NOMO-1 treated with dmso at 0.1 percent for 144 hours (cell line): ENCODE data around the gene GRAP2.
"Not testable (repeated sequence)": the region's sequence is repeated elsewhere in the genome, so short reads cannot be mapped to it uniquely, and the experiment has no call there.

ENCODE experiments used
- DNase-seq: peaks from one replicate; lab custom pipeline; 2025; ENCODE audit not compliant: unreplicated experiment; lab: John Stamatoyannopoulos, UW

The GRAP2 gene

DNA sequence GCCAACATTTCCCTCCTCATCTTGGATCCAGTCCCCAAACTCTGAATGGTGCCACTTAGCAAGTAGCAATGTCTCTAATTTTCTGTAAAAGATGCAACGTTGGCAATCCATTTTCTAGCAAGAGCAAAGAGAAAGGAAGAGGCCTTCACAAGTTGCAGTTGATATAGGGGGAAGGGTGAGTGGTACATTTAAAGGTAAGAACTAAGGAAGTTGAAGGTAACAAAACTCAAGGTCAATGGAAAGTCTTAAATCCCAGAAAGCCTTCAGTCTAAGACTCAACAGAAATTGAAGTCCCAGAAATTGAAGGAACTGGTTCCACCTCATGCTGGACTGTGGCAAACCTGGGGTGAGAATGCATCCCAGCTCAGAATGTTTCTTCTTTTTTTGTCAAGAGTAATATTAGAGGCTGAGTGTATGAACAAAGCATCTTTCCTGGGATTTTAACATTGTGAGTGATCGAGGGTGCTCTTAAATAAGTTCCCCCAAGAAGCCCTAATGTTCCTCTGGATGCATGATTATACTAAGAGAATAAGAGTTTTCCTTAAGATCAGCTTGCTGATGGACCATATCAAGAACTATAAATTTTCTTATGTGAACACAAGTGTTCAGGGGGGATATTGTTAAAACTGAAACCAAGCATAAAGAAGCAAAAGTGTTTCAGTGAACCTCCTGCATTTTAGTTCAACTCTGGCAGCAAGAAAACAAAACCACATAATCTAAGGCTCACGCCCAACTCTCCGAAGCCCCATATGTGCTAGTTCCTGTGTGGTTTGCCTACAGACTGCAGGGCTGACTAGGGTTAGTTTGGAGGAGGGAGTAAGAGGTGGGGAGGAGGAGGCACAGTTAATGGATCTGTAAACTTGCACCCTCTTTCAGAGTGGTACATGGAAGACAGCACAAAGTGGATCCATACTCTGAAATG lies at the start of gene GRAP2:
Gene GRAP2, plus strand, starts transcription at position 779 of the 922 bp plus-strand sequence. CDS start 46,023 bp downstream, outside the sequence.
- peak; percentile 74 for DNase-seq

DNA sequence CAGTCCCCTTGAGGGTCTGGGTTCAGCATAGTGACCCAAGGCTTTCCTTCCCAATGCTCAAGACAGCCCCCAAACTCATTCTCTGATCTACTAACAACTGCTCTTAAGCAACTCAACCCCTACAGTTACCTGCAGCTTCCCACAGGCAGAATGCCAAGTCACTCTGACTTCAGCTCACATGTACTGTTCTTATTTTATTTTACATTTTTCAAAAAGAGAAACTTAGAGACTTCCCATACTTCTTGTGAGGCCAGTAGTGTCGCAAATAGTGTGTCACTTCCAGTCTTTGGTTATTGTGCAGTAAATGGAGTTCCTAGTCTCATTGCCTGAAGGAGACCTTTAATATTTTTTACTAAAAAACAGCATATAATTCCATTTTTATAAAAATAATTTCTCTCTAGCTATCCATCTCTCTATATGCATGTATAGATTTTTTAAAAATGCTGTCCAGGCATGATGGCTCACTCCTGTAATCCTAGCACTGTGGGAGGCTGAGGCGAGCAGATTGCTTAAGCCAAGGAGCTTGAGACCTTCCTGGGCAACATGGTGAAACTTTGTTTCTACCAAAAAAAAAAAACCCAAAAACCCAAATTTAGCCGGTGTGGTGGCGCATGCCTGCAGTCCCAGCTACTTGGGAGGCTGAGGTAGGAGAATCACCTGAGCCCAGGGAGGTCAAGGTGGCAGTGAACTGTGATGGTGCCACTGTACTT lies 49.1 kb upstream of the GRAP2 start:
- DNase-seq: no peak

DNA sequence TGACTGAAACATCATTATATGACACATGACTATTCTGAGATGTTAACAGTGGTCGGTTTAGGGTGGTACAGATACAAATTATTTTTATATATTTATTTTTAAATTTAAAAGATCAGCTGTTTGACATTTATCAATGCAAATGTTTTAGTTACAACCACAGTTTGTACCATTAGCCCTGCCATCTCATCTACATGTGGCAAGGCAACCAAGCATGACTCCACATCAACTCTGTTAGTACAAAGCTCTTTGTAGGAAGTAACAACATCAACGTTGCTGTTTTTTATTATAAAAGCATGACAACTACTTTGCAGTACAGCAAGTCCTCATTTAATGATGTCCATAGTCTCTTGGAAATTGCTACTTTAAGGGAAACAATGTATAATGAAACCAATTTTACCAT lies 48.1 kb upstream of the GRAP2 start:
- DNase-seq: no peak

DNA sequence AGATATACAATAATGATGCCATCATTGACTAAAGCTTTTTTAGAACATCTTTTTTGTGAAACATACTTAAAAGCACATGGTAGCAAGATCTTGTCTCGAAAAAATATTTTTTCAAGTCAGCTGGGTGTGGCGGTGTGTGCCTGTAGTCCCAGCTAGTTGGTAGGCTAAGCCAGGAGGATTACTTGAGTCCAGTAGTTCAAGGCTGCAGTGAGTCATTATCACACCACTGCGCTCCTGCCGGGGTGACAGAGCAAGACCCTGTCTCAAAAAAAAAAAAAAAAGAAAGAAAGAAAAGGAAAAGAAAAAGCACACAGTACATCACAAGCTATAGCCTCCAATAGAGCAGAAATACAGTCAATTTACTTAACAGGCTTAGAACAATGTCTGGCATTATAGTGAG lies 44.3 kb upstream of the GRAP2 start:
- DNase-seq: no peak

DNA sequence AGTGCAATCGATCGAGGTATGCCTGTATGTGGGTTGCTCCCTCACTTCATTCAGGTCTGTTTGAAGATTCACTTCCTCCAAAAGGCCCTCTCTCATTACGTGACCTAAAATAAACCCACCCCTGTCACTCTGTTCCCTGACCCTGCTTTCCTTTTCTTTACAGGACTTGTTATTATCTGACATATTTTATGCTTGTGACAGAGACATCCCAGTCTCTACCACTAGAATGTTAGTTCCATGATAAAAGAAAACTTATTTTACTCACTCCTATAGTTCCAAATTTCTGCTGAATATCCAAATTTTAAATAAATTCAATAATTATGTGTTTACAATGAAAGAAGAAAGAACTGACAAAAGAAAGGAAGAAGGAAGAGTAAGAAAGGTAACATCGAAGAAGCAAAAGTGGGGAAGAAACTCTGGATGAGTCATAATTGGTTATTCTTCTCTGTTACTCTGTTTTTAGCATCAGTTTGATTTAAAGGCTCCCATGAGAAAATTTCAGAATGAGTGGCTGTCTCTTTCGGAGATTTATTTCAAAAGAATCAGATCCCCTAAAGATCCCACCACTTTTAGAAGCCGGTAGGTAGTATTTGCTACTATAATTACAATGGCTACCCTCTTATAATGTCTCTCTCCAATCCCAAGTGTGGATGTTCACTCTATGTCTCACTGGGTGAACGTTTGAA lies 40.8 kb upstream of the GRAP2 start:
- peak; percentile 17 for DNase-seq

DNA sequence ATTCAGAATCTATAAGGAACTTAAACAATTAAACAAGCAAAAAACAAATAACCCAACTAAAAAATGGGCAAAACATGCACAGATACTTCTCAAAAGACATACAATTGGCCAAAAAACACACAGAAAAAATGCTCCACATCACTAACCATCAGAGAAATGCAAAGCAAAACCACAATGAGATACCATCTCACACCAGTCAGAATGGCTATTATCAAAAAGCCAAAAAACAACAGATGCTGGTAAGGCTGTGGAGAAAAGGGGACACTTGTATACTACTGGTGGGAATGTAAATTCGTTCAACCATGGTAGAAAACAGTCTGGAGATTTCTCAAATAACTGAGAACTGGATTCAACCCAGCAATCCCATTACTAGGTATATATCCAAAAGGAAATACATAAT lies 32.1 kb upstream of the GRAP2 start:
- no peak for DNase-seq

DNA sequence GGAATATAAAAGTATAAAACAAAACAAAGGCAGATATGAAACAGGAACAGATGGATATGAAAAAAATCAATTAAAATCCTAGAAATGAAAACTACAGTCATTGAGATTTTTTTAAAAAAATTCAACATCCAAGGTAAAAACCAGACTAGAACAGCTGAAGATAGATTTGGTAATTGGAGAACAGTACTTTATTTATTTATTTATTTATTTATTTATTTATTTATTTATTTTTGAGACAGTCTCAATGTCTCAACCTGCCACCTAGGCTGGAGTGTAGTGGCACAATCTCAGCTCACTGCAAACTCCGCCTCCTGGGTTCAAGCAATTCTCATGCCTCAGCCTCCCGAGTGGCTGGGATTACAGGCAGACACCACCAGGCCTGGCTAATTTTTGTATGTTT lies 31.1 kb upstream of the GRAP2 start:
- not testable (repeated sequence) for DNase-seq

DNA sequence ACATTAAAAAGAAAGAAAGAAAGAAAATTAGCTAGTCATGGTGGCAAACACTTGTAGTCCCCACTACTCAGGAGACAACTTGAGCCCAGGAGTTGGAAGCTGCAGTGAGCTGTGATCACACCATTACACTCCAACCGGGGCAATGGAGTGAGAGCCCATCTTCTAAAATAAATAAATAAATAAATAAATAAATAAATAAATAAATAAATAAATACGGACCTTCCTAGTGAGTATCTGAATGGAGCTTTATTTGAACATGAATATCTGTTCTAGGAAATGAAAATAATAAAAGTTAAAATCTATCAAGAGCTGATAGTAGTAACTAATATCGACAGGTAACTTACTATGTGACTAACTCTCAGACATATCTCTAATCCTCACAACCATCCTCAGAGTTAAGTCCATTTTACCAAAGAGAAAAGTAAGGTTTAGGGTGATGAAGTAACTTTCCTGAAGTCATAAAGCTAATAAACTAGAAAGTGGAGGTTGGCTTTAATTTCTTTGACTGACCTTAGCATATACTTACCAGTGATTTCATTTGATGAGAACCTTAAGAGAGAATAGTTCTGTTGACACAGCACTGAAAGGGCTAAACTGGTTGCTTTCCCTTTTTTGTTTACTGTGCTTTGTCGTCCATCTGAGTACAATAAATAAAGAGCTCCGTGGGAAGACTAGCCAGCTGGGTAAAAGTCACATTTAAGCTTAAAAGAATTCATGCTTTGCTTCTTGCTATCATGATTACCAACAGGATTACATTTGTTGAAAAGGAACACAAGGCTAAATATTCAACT lies 29.7 kb upstream of the GRAP2 start:
- no peak for DNase-seq

DNA sequence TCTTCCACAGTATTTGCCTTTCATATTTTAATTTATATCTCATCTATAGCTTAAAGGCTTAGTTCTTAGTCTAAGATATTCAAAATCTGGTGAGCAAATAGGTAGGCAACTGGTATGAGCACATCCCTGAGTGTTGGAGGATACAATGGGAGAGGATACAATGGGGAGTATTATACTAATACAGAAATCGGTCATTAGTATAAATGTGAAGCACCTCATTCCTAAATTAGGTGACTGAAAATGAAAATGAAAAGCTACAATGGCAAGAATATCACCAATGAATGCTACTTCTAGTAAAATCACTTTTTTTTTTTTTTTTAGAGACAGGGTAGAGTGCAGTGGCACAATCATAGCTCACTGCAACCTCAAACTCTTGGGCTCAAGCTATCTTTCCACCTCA lies 28.3 kb upstream of the GRAP2 start:
- no peak for DNase-seq

DNA sequence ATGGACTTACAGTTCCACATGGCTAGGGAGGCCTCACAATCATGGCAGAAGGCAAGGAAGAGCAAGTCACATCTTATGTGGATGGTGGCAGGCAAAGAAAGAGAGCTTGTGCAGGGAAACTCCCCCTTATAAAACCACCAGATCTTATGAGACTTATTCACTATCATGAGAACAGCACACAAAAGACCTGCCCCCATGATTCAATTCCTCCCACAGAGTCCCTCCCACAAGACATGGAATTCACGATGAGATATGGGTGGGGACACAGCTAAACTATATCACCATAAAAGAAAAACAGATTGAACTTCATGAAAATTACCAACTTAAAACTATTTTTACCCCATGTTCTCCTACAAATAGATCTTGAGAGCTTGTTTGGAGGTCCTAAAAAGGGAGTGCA lies 26.9 kb upstream of the GRAP2 start:
- no peak for DNase-seq

DNA sequence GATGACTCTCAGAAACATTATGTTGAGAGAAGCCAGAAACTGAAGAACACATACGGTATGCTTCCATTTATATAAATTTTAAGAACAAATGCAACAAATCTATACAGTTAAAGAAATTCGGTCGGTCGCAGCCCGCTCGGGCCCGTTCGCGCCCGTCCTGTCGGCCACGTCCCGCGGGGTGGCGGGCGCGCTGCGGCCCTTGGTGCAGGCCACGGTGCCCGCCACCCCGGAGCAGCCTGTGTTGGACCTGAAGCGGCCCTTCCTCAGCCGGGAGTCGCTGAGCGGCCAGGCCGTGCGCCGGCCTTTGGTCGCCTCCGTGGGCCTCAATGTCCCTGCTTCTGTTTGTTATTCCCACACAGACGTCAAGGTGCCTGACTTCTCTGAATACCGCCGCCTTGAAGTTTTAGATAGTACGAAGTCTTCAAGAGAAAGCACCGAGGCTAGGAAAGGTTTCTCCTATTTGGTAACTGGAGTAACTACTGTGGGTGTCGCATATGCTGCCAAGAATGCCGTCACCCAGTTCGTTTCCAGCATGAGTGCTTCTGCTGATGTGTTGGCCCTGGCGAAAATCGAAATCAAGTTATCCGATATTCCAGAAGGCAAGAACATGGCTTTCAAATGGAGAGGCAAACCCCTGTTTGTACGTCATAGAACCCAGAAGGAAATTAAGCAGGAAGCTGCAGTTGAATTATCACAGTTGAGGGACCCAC lies 25.6 kb upstream of the GRAP2 start:
- DNase-seq: not testable (repeated sequence)

DNA sequence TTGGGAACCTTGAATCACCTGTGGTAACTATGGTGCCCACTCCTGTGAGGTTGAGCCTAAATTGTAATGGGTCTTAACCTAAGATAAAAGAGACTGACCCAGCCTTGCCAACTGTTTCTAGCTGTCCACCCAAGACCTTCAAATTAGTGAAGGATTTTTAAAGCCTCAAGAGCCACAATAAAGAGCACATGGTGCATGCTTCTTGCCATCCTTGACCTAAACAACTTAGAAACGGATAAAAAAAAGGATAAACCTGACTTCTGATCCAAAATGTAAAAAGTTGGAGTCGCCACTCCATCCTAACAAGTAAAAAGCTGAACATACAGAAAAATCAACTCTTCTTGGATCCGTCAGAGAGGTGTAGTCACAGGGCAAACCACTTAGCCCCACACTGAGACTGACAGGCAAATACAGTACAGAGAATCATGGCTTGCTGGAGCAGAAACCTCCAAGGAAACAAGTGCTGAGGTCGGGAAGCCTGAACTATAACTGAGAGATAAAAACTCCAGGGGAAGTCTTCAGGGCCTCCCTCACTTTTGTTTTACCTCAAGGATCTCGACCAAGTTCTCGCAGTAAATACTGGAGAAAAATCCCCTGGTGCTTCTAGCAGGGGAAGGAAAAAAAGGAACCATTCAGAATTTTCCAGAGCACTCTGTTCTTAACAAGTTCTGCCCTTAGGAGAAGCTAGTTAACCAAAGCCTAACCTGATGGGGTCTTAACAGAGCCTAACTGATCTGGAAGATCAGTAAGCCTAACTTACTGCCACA lies 23.6 kb upstream of the GRAP2 start:
- DNase-seq: no peak

DNA sequence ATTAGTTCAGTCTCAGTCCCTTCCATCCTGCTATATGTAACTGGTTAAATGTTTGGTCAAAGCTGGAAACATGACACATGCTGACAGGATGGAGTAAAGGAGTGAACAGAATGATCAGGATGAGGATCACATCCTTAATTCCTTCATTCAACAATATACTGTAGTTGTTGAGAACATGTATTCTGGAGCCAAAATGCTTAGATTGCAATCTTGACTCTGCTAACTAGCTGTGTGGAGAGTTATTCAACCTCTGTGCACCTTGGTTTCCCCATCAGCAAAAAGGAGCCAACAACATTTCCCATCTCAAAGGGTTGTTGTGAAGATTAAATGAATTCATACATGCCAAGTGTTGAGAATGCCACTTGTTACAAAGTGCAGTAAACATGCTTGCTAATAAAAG lies 20.2 kb upstream of the GRAP2 start:
- no peak for DNase-seq

DNA sequence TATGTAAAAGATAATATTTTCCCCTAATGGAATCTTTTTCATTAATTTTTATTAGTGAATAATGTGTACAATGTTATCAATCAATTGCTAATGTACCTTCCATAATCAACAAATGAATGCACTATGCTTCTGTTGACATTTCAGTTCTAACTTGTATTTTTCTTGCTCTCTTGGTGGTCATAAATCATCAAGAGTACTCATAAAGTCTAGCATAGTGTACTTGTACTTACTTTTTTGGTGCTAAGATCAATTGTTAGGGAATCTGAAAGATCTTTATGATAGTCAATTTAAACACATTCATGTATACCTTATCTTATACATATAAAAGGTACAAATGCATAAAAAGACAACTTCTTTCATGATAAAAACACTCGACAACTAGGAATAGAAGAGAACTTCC lies 17.8 kb upstream of the GRAP2 start:
- DNase-seq: no peak

DNA sequence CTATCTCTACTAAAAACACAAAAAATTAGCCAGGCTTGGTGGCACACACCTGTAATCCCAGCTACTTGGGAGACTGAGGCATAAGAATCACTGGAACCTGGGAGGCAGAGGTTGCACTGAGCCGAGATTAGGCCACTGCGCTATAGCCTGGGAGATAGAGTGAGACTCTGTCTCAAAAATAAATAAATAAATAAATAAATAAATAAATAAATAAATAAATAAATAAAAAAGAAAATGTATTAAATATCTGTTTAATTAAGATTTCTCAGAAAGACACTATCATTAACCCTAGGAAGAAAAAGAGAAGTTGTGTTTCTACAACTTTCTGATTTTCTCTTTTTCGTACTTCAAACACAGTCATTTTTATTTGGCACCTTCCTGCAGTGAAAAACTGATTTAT lies 11.0 kb upstream of the GRAP2 start:
- DNase-seq: not testable (repeated sequence)

DNA sequence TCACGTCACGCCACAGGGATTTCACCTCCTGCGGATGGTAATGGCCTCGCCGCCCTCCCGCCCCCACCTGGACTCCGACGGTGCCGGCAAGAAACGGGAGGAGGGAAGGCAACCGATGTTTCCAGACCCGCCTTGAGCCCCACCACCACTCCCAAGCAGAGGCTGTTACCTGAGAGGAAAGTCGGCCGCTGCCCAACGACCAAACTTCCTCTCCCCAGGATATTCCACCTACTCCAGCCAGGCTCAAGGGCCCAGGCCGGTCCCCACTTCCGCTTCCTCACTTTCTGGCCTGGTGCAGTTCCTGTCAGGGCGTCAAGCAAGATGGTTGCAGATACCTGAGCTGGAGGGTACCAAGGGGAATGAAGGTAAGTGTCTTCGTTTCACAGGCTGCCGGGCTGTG lies 7.4 kb upstream of the GRAP2 start, which contains the start of gene ENTHD1:
Gene ENTHD1, minus strand, starts transcription at position 235 of the 400 bp plus-strand sequence. CDS start 6,012 bp downstream, outside the sequence.
- DNase-seq: no peak

DNA sequence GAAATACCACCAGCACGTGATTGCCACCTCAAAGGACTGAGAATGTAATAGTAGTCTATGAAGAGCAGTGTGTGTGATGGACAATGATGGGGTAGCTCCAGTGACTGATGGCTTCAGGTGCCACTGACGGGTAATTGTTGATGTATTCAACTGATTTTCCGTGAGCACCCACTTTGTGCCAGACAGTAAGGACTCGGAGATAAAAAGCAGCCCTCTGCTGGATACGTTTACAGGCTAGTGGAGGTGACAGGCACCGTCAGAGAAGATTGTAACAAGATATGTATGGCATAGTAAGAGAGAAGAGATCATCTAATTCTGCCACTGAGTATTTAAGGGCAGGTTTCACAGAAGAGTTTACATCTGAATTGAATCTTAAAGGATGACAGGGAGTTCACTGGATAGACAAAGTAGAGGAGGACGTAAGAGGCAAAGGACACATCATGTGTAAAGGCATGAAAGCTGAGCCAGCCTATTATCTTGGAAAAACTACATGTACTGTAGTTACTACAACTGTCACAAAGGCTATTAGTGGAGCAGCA lies 6.3 kb upstream of the GRAP2 start:
- no peak for DNase-seq

DNA sequence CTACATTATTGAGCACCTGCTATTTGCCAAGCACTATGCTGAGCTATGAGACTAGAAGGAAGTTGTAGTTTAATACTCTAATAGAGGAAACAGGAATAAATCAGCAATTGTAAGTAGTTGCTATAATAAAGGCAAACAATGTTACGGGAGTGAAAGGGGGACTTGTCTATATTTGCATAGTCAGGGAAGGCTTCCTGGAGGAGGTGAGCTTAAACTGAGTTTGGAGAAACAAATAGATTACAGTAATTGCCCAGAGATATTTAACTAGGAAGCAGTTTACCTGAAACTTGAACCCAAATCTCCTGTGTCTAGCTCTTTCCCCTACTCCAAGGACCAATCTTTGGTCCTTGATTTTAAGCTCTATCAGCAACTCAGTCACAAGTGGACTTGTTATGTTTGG lies 5.2 kb upstream of the GRAP2 start:
- no peak for DNase-seq
